SU-DHL-6 (cell line): Measurements from ENCODE around the gene HOXC10.

Source experiments
- H2AFZ ChIP-seq: fragments of 200-600 bp; sonication (generic); 2 replicates; pipeline ENCODE4 v1.6.1; 2014; ENCODE audit warnings: low read depth, mild to moderate bottlenecking, moderate library complexity, mixed read lengths, antibody characterized with exemption, low read length; ENCODE audit not compliant: severe bottlenecking
- H3F3A ChIP-seq: fragments of 200-600 bp; shearing (Covaris generic); 2 replicates; pipeline ENCODE4 v1.6.0; 2016; ENCODE audit warnings: antibody characterized with exemption, mild to moderate bottlenecking; ENCODE audit not compliant: insufficient read depth
- H3K27ac ChIP-seq: fragments of 200-600 bp; sonication (generic); 2 replicates; pipeline ENCODE4 v1.5.1; 2016; ENCODE audit warnings: low read depth, mild to moderate bottlenecking, low read length, moderate library complexity, mixed read lengths
- H3K27me3 ChIP-seq: fragments of 200-600 bp; sonication (generic), shearing (Covaris generic); 2 replicates; pipeline ENCODE4 v1.6.0; 2014; ENCODE audit warnings: mild to moderate bottlenecking, low read length
- H3K36me3 ChIP-seq: fragments of 200-600 bp; sonication (generic); 2 replicates; pipeline ENCODE4 v1.6.1; 2014; ENCODE audit warnings: mild to moderate bottlenecking, low read length, mixed read lengths
- H3K4me2 ChIP-seq: fragments of 300-600, 200-600 bp; shearing (Covaris generic), sonication (generic); 2 replicates; pipeline ENCODE4 v1.6.0; 2014; ENCODE audit warnings: low read length, low read depth, mild to moderate bottlenecking; ENCODE audit not compliant: poor library complexity, severe bottlenecking
- H3K4me3 ChIP-seq: fragments of 200-600 bp; sonication (generic); 2 replicates; pipeline ENCODE4 v1.5.1; 2014; ENCODE audit warnings: antibody characterized with exemption, low read length, mild to moderate bottlenecking, mixed read lengths; ENCODE audit not compliant: insufficient read depth, poor library complexity, severe bottlenecking
- H3K79me2 ChIP-seq: fragments of 200-600 bp; sonication (generic); 2 replicates; pipeline ENCODE4 v1.6.1; 2014; ENCODE audit warnings: mild to moderate bottlenecking, low read length, moderate library complexity; ENCODE audit not compliant: insufficient read depth
- H3K9ac ChIP-seq: fragments of 200-600 bp; sonication (generic); 2 replicates; pipeline ENCODE4 v1.7.0; 2014; ENCODE audit warnings: mild to moderate bottlenecking, low read length
- H3K9me2 ChIP-seq: fragments of 200-600 bp; sonication (generic); replicated peaks from 2 replicates; pipeline ENCODE4 v1.6.1; 2014; ENCODE audit warnings: low read length; ENCODE audit not compliant: insufficient read depth
- H3K9me3 ChIP-seq: fragments of 200-600 bp; sonication (generic); 2 replicates; pipeline ENCODE4 v1.6.1; 2014; ENCODE audit warnings: low read length, mixed read lengths; ENCODE audit not compliant: insufficient read depth
- H4K20me1 ChIP-seq: fragments of 200-600 bp; sonication (generic); 2 replicates; pipeline ENCODE4 v1.6.1; 2014; ENCODE audit warnings: low read depth, mild to moderate bottlenecking, antibody characterized with exemption, low read length, moderate library complexity, mixed read lengths
- CTCF ChIP-seq: fragments of 200-600 bp; sonication (generic); IDR thresholded peaks from one replicate; pipeline ENCODE4 v1.5.1; 2017; ENCODE audit warnings: antibody characterized with exemption, mild to moderate bottlenecking, low read length, moderate library complexity; ENCODE audit not compliant: insufficient read depth, poor library complexity, severe bottlenecking
- EZH2phosphoT487 ChIP-seq: fragments of 200-600 bp; sonication (generic), shearing (Covaris generic); conservative IDR thresholded peaks from 2 replicates; pipeline ENCODE4 v1.6.1; 2018; ENCODE audit warnings: mild to moderate bottlenecking, antibody characterized with exemption, low read length, moderate library complexity, mixed read lengths

HOXC10 gene

GRCh38 chr12:53940443-53941014 is 44.4 kb upstream of the HOXC10 start:
- Histone ChIP-seq H3K27ac (no peak overlapping the region), H3K4me3 (no peak overlapping the region), H3K27me3 (no peaks in the 10 kb centered on the region)

DNA sequence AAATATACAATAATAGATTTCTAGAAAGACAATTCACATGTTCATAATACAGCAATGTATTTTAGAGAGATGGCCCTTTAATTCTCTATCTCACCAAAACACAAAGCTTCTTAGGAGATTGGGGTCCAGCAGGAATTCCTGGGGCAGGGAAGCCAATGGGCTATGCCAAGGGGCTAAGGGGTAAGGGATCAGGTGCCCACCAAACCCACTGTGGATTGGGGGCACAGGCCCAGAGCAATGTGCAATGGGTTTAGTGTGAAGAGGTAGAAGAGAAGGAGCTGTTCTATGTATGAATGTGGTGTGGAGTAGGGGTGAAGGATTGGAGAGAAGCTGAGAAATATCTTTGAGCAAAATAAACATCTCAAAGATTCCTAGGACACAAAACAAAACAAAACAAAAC is 43.8 kb upstream of the HOXC10 start:
- no peak overlapping the region for H3K4me2 ChIP-seq
- H3K9ac ChIP-seq = no peak overlapping the region
- no peaks in the 10 kb centered on the region for H3K9me3 ChIP-seq
- H3K79me2 ChIP-seq = no peaks in the 10 kb centered on the region
- no peaks in the 10 kb centered on the region for H3K9me2 ChIP-seq
- no peak overlapping the region for H3K27ac ChIP-seq
- no peak overlapping the region for H2AFZ ChIP-seq
- H3K27me3 ChIP-seq = no peaks in the 10 kb centered on the region
- TF ChIP-seq CTCF (no peak), EZH2phosphoT487 (no peak)
- H4K20me1 ChIP-seq = no peaks in the 10 kb centered on the region
- H3F3A ChIP-seq = no peaks in the 10 kb centered on the region
- no peak overlapping the region for H3K4me3 ChIP-seq
- H3K36me3 ChIP-seq = no peaks in the 10 kb centered on the region

More at GRCh38 chr12:53940443-53941014, 44.4 kb upstream of the HOXC10 start:
- no peak overlapping the region for H3K4me2 ChIP-seq
- H3F3A ChIP-seq = no peaks in the 10 kb centered on the region
- H3K9me2 ChIP-seq = no peaks in the 10 kb centered on the region
- no peaks in the 10 kb centered on the region for H3K79me2 ChIP-seq
- no peak overlapping the region for H2AFZ ChIP-seq
- H3K9ac ChIP-seq = no peak overlapping the region
- TF ChIP-seq EZH2phosphoT487 (no peak), CTCF (no peak)
- no peaks in the 10 kb centered on the region for H4K20me1 ChIP-seq
- H3K36me3 ChIP-seq = no peaks in the 10 kb centered on the region
- H3K9me3 ChIP-seq = no peaks in the 10 kb centered on the region

DNA sequence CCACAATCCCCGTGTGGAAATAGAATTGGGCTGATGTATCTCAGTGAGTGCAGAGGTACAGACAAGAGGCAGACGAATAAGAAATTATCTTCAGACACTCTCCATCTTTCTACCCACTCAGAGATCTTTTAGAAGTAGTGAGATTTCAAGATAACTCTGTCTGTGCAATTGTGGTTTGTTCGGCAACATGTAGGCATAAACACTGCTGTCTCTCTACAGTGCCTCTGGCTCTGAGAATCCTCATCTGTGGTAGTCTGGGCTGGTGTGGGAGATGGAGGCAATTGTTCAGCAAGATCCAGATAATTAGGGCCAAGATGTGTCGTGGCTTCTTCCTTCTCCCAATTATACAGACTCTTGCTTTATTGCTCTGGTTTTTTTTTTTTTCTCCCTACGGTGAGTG is 43.2 kb upstream of the HOXC10 start:
- H3K9me3 ChIP-seq = no peaks in the 10 kb centered on the region
- H3K36me3 ChIP-seq = no peaks in the 10 kb centered on the region
- TF ChIP-seq EZH2phosphoT487 (no peak), CTCF (no peak)
- H3K79me2 ChIP-seq = no peaks in the 10 kb centered on the region
- H3K4me2 ChIP-seq = no peak overlapping the region
- H3K4me3 ChIP-seq = no peak overlapping the region
- no peaks in the 10 kb centered on the region for H3K9me2 ChIP-seq
- H4K20me1 ChIP-seq = no peaks in the 10 kb centered on the region
- no peak overlapping the region for H2AFZ ChIP-seq
- H3K9ac ChIP-seq = no peak overlapping the region
- H3K27ac ChIP-seq = no peak overlapping the region
- no peaks in the 10 kb centered on the region for H3F3A ChIP-seq
- no peaks in the 10 kb centered on the region for H3K27me3 ChIP-seq
